SU-DHL-6 (cell line): ENCODE data around the gene BRSK2.

Source experiments
- H2AFZ ChIP-seq: fragments of 200-600 bp; sonication (generic); 2 replicates; pipeline ENCODE4 v1.6.1; 2014; ENCODE audit warnings: low read depth, mild to moderate bottlenecking, moderate library complexity, mixed read lengths, antibody characterized with exemption, low read length; ENCODE audit not compliant: severe bottlenecking
- H3F3A ChIP-seq: fragments of 200-600 bp; shearing (Covaris generic); 2 replicates; pipeline ENCODE4 v1.6.0; 2016; ENCODE audit warnings: antibody characterized with exemption, mild to moderate bottlenecking; ENCODE audit not compliant: insufficient read depth
- H3K27ac ChIP-seq: fragments of 200-600 bp; sonication (generic); 2 replicates; pipeline ENCODE4 v1.5.1; 2016; ENCODE audit warnings: low read depth, mild to moderate bottlenecking, low read length, moderate library complexity, mixed read lengths
- H3K27me3 ChIP-seq: fragments of 200-600 bp; sonication (generic), shearing (Covaris generic); 2 replicates; pipeline ENCODE4 v1.6.0; 2014; ENCODE audit warnings: mild to moderate bottlenecking, low read length
- H3K36me3 ChIP-seq: fragments of 200-600 bp; sonication (generic); 2 replicates; pipeline ENCODE4 v1.6.1; 2014; ENCODE audit warnings: mild to moderate bottlenecking, low read length, mixed read lengths
- H3K4me2 ChIP-seq: fragments of 300-600, 200-600 bp; shearing (Covaris generic), sonication (generic); 2 replicates; pipeline ENCODE4 v1.6.0; 2014; ENCODE audit warnings: low read length, low read depth, mild to moderate bottlenecking; ENCODE audit not compliant: poor library complexity, severe bottlenecking
- H3K4me3 ChIP-seq: fragments of 200-600 bp; sonication (generic); 2 replicates; pipeline ENCODE4 v1.5.1; 2014; ENCODE audit warnings: antibody characterized with exemption, low read length, mild to moderate bottlenecking, mixed read lengths; ENCODE audit not compliant: insufficient read depth, poor library complexity, severe bottlenecking
- H3K79me2 ChIP-seq: fragments of 200-600 bp; sonication (generic); 2 replicates; pipeline ENCODE4 v1.6.1; 2014; ENCODE audit warnings: mild to moderate bottlenecking, low read length, moderate library complexity; ENCODE audit not compliant: insufficient read depth
- H3K9ac ChIP-seq: fragments of 200-600 bp; sonication (generic); 2 replicates; pipeline ENCODE4 v1.7.0; 2014; ENCODE audit warnings: mild to moderate bottlenecking, low read length
- H3K9me2 ChIP-seq: fragments of 200-600 bp; sonication (generic); replicated peaks from 2 replicates; pipeline ENCODE4 v1.6.1; 2014; ENCODE audit warnings: low read length; ENCODE audit not compliant: insufficient read depth
- H3K9me3 ChIP-seq: fragments of 200-600 bp; sonication (generic); 2 replicates; pipeline ENCODE4 v1.6.1; 2014; ENCODE audit warnings: low read length, mixed read lengths; ENCODE audit not compliant: insufficient read depth
- H4K20me1 ChIP-seq: fragments of 200-600 bp; sonication (generic); 2 replicates; pipeline ENCODE4 v1.6.1; 2014; ENCODE audit warnings: low read depth, mild to moderate bottlenecking, antibody characterized with exemption, low read length, moderate library complexity, mixed read lengths
- EZH2phosphoT487 ChIP-seq: fragments of 200-600 bp; sonication (generic), shearing (Covaris generic); conservative IDR thresholded peaks from 2 replicates; pipeline ENCODE4 v1.6.1; 2018; ENCODE audit warnings: mild to moderate bottlenecking, antibody characterized with exemption, low read length, moderate library complexity, mixed read lengths
- TF ChIP-seq, protein P1 (sequence below): fragments of 200-600 bp; sonication (generic); IDR thresholded peaks from one replicate; pipeline ENCODE4 v1.5.1; 2017; ENCODE audit warnings: antibody characterized with exemption, mild to moderate bottlenecking, low read length, moderate library complexity; ENCODE audit not compliant: insufficient read depth, poor library complexity, severe bottlenecking

The BRSK2 gene

GRCh38 chr11:1462698-1462975 is 72.9 kb downstream of the BRSK2 start:
- Histone ChIP-seq H3K9me2 (no peaks in the 10 kb centered on the region), H3F3A (no peaks in the 10 kb centered on the region), H3K27me3 (no peaks in the 10 kb centered on the region), H3K27ac (no peak overlapping the region), H3K79me2 (no peaks in the 10 kb centered on the region), H4K20me1 (no peaks in the 10 kb centered on the region), H2AFZ (no peak overlapping the region), H3K36me3 (no peaks in the 10 kb centered on the region), H3K4me3 (no peak overlapping the region), H3K9me3 (no peaks in the 10 kb centered on the region), H3K9ac (no peak overlapping the region), H3K4me2 (no peak overlapping the region)
- TF ChIP-seq, protein P1, sequence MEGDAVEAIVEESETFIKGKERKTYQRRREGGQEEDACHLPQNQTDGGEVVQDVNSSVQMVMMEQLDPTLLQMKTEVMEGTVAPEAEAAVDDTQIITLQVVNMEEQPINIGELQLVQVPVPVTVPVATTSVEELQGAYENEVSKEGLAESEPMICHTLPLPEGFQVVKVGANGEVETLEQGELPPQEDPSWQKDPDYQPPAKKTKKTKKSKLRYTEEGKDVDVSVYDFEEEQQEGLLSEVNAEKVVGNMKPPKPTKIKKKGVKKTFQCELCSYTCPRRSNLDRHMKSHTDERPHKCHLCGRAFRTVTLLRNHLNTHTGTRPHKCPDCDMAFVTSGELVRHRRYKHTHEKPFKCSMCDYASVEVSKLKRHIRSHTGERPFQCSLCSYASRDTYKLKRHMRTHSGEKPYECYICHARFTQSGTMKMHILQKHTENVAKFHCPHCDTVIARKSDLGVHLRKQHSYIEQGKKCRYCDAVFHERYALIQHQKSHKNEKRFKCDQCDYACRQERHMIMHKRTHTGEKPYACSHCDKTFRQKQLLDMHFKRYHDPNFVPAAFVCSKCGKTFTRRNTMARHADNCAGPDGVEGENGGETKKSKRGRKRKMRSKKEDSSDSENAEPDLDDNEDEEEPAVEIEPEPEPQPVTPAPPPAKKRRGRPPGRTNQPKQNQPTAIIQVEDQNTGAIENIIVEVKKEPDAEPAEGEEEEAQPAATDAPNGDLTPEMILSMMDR, result no peak
- no peak for TF ChIP-seq EZH2phosphoT487

DNA sequence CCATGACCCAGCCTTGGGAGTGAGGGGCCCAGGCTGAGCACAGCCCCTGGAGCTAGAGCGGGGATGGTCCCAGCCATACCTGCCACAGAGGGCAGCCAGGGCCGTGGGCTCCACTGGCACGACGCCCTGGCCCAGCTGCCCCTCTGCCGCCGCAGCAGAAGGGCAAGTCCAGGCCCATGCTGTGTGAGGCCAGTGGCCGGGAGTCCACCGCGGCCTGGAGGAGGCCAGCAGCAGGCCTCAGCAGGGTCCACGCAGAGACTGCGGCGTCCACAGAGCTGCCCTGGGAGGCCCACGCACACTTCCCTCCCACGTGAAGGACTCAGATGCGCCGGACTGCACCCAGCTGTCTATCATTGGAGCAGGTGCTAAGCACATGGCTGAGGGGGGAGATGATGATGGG is 73.3 kb downstream of the BRSK2 start:
- H2AFZ ChIP-seq, result no peak overlapping the region
- no peak overlapping the region for H3K4me3 ChIP-seq
- no peaks in the 10 kb centered on the region for H3K27me3 ChIP-seq
- H3K4me2 ChIP-seq, result no peak overlapping the region
- H3K36me3 ChIP-seq, result no peaks in the 10 kb centered on the region
- no peak overlapping the region for H3K9ac ChIP-seq
- H3F3A ChIP-seq, result no peaks in the 10 kb centered on the region
- H3K9me2 ChIP-seq, result no peaks in the 10 kb centered on the region
- no peaks in the 10 kb centered on the region for H4K20me1 ChIP-seq
- no peak for TF ChIP-seq EZH2phosphoT487
- H3K27ac ChIP-seq, result no peak overlapping the region
- no peaks in the 10 kb centered on the region for H3K79me2 ChIP-seq
- H3K9me3 ChIP-seq, result no peaks in the 10 kb centered on the region

- no peaks in the 10 kb centered on the region for H3F3A ChIP-seq
- H3K9me3 ChIP-seq, result no peaks in the 10 kb centered on the region
- H3K4me2 ChIP-seq, result no peak overlapping the region
- H3K27me3 ChIP-seq, result no peaks in the 10 kb centered on the region
- H3K4me3 ChIP-seq, result no peak overlapping the region
- TF ChIP-seq EZH2phosphoT487, result no peak
- TF ChIP-seq, protein P1, result no peak
- no peak overlapping the region for H2AFZ ChIP-seq
- H4K20me1 ChIP-seq, result no peaks in the 10 kb centered on the region
- H3K27ac ChIP-seq, result no peak overlapping the region
- H3K9ac ChIP-seq, result no peak overlapping the region
- no peaks in the 10 kb centered on the region for H3K9me2 ChIP-seq
- no peaks in the 10 kb centered on the region for H3K79me2 ChIP-seq
- no peaks in the 10 kb centered on the region for H3K36me3 ChIP-seq
These were observed 77.0 kb downstream of the BRSK2 start for GRCh38 chr11:1466784-1467183.

DNA sequence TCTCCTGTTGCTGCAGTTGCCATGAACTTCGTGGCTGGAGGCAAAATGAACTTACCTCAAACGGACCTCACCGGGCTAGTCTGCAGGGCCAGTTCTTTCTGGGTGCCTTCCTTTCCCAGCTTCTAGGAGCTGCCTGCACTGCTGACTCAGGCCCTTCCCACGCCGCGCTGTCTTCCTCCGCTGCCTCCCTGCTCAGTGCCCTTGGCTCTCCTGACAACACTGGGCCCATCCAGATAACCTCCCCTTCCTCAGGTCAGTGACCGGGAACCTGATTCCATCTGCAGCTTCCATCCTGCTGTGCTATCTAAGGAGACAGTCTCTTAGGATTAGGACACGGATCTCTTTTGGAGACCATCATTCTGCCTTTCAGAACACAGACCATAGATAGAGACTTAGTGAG is 77.5 kb downstream of the BRSK2 start:
- Histone ChIP-seq H4K20me1 (no peaks in the 10 kb centered on the region), H2AFZ (no peak overlapping the region), H3K9me2 (no peaks in the 10 kb centered on the region), H3K79me2 (no peaks in the 10 kb centered on the region), H3K9ac (no peak overlapping the region), H3K36me3 (no peaks in the 10 kb centered on the region), H3K27ac (no peak overlapping the region), H3K27me3 (no peaks in the 10 kb centered on the region), H3F3A (no peaks in the 10 kb centered on the region), H3K9me3 (no peaks in the 10 kb centered on the region), H3K4me3 (no peak overlapping the region), H3K4me2 (no peak overlapping the region)
- no peak for TF ChIP-seq EZH2phosphoT487
- TF ChIP-seq, protein P1, result no peak
